WI38 (cell line): ENCODE measurements around the gene SLC41A2.

ENCODE experiments used
- H3K4me3 ChIP-seq: 2 replicates; pipeline ENCODE4 v1.5.1; 2011; ENCODE audit warnings: low read depth, mild to moderate bottlenecking, control low read depth, low read length
- CTCF ChIP-seq: IDR thresholded peaks from 2 replicates; pipeline ENCODE4 v1.5.1; 2012; ENCODE audit warnings: low read depth, mild to moderate bottlenecking, control low read depth, low read length

Gene SLC41A2

GRCh38 chr12:104939089-104939488, 19.0 kb downstream of the SLC41A2 start:
- H3K4me3 ChIP-seq: no peak overlapping the region
- TF ChIP-seq CTCF: no peak

DNA sequence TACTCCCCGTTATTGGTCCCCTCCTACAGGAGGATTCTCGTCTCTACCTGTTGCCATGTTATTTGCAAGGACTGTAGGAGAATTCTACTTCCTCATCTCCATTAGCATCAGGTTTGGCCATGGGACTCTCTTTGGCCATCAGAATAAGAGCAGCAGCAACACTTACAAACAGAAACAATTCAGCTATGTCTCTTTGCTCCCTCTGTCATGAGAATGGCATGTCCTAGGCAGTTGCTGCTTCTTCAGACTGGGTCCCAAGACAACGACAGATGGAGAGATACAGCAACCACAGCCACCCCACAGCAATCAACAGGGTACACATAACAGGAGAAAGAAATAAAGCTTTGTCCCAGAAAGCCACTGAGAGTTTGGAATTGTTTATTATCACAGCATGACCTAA, 19.7 kb downstream of the SLC41A2 start:
- H3K4me3 ChIP-seq: no peak overlapping the region
- no peak for TF ChIP-seq CTCF

- H3K4me3 ChIP-seq: no peak overlapping the region
- TF ChIP-seq CTCF: no peak
These were observed 22.2 kb downstream of the SLC41A2 start for GRCh38 chr12:104935886-104936285.

DNA sequence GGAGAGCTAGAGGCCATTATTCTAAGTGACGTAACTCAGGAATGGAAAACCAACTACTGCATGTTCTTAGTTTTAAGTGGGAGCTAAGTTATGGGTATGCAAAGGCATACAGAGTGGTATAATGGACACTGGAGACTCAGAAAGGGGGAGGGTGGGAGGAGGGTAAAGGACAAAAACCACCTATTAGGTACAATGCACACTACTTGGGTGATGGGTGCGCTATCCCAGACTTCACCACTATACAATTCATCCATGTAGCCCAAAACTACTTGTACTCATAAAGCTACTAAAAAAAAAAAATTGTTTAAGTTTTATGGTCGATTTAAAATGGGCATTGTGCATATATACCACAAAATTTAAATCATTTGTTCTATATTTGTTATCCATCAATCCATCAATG, 24.3 kb downstream of the SLC41A2 start:
- TF ChIP-seq CTCF: no peak
- no peak overlapping the region for H3K4me3 ChIP-seq

DNA sequence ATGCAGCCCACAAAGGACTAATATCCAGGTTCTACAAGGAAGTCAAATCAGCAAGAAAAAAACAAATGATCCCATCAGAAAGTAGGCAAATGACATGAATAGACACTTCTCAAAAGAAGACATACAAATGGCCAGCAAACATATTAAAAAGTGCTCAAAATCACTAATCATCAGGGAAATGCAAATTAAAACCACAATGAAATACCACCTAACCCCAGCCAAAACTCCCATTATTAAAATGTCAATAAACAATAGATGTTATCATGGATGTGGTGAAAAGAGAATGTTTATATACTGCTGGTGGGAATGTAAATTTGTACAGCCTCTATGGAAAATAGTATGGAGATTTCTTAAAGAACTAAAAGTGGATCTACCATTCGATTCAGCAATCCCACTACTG, 25.0 kb downstream of the SLC41A2 start:
- TF ChIP-seq CTCF: no peak
- H3K4me3 ChIP-seq: no peak overlapping the region

DNA sequence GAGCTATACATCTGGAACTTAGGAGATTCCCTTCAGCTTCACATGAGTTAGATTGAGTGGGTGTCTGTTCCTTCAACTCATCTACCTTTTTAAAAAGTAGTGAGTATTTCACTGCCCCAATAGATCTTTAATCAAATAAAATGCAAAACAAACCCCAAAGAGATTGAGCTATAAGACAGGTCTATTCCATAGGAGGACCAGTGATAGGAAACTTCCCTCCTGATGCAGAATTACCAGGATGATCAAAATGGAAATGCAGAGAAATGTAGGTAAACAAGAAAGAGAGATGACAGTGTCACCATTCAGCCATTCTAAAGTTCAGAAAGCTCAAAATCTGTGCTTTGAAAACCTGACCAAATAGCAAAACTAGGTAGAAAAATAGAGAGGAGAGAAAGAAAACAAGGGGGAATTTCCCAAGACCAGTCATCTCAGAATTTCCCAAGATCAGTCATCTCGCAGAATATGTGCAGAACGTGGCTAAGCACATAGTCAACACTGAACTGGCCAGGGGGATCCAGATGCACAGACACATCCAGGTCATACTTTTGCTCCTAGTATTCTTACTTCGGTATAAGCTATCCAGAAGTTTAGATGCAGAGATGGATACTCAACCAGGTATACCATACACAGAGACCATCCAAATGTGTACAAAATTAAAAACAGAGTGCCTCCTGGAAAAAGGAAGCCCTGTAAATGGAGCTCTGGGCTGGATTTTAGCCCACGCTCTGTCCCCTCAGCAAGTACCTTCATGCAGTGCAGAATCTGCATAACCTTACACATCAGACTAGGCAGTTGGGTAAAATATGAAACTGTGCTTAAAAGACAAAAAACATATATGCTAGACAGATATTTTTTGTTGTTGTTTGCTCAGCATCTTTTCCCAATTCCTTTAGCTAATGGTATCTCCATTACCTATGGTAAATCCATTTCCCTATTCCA, 27.4 kb downstream of the SLC41A2 start:
- TF ChIP-seq CTCF: no peak

GRCh38 chr12:104929977-104930376, 28.1 kb downstream of the SLC41A2 start:
- no peak for TF ChIP-seq CTCF
- no peak overlapping the region for H3K4me3 ChIP-seq

More for the DNA sequence above, 27.4 kb downstream of the SLC41A2 start:
- H3K4me3 ChIP-seq: no peak overlapping the region
